NOMO-1 treated with DMSO at 0.1 percent for 48 hours (cell line): ENCODE data around the gene G0S2.

Experiments
- DNase-seq: peaks from one replicate; lab custom pipeline; 2025; ENCODE audit not compliant: unreplicated experiment; lab: John Stamatoyannopoulos, UW

Gene G0S2, protein sequence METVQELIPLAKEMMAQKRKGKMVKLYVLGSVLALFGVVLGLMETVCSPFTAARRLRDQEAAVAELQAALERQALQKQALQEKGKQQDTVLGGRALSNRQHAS

DNA sequence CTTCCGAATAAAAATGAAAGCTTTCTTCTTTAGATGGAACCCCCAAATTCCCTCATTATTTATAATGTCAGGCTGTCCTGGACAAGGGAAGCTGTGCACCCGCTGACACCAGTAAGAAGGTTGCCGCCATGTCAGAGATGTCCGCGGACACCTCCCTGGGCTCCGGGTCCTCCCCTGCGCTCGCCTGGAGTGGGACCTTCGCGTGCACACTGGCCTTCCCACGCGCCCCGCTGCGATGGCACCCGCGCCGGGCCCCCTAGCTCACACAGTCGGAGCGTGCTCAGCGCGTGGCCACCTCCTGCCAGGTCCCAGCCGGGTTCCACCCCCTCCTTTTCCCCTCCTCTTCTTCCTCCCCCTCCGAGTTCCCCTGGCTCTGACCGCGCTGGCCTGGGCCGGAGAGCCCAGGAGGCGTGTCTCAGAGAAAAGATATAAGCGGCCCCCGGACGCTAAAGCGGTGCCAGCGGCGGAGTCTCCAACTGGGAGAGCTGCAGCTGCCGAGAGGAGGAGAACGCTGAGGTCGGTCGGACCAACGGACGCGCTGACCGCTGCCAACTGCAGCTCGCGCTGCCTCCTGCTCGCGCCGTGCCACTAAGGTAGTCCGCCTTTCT lies at the start of gene G0S2:
Gene G0S2 (plus strand): TSS at position 456 of the 608 bp plus-strand sequence. CDS start 273 bp downstream, outside the sequence.
- peak; percentile 66 for DNase-seq

GRCh38 chr1:209625791-209626285 lies 49.4 kb upstream of the G0S2 start:
- DNase-seq, result no peak

DNA sequence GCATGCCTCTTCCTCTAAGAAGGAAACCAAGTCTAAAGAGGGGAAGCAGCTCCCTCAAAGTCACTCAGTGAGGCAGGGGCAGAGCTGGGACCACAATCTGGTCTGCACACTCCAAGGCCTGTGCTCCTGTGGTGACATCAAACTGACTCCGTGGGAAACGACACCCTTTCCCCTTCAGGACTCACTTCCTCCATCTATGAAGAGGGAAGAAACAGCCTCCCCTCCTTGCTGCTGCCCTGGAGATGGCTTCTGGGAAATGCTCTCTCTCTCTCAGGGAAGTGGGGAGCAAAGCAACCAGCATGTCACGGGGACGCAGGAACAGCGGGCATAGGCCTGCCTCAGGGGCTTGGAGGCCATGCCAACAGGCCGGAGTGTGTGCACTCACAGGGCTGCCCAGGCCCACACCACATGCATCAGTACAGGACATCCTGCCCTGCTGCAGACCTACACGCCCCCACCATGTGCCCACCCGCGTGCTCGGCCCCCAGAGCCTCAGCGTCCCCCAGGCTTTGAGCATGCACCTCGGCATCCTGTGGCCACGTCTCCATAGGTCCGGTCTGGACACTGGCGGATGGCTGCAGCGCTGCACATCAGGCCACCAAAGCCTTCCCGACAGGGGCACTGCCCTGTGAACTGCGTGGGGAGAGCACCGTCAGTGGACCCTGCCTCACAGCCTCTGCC lies 48.7 kb upstream of the G0S2 start:
- no peak for DNase-seq

DNA sequence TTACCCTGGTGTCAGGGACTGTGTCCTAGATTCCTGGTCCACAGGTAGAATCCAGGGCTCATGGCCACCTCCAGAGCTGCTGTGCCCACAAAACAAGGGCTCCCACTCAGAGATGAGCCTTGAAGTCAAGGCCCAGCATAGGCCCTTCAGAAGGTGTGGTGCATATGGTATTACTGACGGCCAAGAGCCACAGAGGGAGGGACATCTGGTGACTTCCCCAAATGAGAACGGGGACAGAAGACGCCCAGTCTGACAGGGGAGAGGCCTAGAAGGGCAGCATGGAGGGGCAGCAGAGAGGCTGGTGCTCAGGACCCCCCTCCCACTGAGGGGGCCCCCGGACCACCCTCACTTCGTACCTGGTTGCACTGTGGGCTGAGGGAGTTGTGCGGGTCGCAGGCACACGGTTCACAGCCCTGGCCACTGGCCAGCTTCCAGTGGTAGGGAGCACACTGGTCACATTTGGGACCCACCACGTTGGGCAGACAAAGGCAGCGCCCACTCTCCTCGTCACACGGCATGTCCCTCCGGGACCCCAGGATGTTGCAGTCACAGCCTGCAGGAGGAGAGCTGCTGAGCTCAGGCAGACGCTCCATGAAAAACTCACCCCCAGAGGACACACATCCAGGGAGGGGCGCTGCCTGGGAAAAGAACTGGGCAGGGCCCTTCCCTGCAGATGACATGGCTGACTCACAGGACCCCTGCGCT lies 48.0 kb upstream of the G0S2 start:
- peak; percentile 57 for DNase-seq

DNA sequence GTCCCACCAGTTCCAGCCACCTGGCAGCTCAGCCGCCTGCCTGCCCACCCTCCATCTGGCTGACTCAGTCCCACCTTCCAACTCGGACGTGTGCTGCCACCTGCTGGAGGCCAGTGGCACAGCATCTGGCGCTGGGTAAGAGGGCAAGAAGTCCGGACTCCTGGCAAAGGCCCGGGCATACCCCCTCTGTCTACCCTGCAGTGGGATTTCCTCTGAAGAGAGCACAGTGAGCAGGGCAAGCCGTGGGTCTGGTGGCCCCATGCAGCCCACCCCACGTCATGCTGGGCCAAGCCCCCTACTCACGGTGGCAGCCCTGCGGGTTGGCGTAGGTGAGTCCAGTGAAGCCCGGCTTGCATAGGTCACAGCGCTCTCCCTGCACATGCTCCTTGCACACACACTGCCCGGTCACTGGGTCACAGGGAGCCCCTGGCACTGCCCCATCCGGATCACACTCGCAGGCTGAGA lies 47.4 kb upstream of the G0S2 start:
- peak; percentile 47 for DNase-seq

GRCh38 chr1:209628618-209629299 lies 46.5 kb upstream of the G0S2 start:
- DNase-seq, result no peak

- DNase-seq, result no peak
Measured at GRCh38 chr1:209629621-209630382, 45.4 kb upstream of the G0S2 start.

DNA sequence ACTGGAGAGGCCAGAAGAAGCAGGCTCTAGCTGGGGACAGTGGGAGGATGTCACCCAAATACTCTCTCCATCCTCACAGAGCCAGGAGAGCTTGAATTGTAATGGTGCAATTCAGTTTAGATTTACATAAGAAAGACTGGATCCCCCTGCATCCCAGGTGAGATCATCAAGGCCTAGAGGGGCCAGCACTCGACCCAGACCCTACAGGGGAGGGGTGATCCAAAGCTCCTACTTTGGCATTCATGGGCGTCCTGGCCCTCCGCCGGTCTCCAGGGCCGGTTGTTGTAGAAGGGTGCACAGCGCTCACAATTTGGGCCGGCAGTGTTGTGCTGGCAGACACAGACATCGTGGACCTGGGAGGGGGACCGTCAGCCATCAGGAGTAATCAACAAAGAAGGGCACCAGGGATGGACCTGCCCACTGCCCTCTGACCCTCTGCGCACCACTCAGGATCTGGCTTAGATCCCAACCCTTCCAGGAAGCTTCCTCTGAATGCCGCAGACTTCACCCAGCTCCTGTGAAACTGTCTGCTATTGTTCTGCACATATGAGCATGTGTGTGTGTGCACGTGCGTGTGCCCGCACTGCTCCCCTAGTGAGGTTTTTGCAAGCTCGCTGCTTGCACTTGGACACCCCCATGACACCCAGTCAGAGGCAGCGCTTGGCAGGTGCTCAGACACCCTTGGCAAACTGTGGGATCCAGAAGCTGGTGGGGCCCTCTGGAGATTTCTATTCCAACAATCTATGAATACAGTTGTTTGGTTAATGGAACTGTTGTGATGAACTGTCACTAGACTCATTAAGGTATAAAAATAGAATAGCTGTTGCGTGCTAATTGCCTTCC lies 44.6 kb upstream of the G0S2 start:
- no peak for DNase-seq

DNA sequence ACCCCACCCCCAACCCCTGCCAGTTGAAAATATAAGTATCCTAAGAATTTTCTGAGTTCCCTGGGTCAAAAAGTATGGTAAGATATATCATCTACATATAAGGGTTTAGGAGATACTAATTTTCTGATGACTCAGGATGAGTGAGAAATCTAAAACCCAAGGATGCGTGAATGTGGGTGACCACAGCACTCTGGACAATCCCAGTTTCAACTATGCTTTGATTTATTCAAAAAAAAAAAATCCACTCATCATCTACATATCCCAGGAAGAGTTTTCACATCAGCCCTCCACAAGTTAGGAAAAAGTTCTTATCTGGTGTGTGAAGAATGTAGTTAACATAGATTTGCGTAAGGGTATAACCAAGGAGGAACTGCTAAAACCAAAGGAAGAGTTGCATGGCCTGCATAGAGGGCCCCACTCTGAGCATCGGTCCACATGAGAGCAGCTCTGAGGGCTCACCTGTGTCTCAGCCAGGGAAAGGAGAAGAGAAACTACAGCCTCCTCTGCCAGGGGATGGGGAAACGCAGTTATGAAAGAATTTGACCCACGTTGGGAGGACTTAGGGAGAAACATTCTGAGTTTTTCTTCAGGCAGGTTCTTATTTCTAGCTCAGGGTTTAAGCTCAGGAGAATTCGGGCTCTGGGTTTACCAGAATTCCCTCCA lies 41.7 kb upstream of the G0S2 start:
- DNase-seq, result peak; percentile 65

GRCh38 chr1:209634005-209634737 lies 41.0 kb upstream of the G0S2 start:
- DNase-seq, result no peak

GRCh38 chr1:209635850-209636249 lies 39.4 kb upstream of the G0S2 start:
- no peak for DNase-seq

GRCh38 chr1:209641832-209642172 lies 33.4 kb upstream of the G0S2 start:
- DNase-seq, result no peak

DNA sequence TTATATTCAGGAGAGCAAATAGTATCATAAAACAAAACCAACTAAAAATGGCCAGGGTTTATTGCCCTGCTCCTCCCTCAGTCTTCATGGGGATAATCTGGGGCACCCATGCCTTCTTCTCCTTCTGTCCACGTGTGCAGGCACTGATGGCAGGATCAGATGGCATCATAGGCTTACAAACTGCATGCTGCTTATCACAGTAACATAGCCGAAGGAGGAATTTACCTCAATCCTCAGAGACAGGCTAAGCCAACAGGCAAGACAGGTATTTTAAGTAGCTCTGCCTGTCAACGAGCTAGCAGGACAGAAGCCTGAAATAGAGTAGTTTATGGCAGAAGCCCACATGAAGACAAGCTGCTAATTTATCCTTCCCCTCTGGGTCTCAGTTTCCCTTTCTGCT lies 32.4 kb upstream of the G0S2 start:
- no peak for DNase-seq

DNA sequence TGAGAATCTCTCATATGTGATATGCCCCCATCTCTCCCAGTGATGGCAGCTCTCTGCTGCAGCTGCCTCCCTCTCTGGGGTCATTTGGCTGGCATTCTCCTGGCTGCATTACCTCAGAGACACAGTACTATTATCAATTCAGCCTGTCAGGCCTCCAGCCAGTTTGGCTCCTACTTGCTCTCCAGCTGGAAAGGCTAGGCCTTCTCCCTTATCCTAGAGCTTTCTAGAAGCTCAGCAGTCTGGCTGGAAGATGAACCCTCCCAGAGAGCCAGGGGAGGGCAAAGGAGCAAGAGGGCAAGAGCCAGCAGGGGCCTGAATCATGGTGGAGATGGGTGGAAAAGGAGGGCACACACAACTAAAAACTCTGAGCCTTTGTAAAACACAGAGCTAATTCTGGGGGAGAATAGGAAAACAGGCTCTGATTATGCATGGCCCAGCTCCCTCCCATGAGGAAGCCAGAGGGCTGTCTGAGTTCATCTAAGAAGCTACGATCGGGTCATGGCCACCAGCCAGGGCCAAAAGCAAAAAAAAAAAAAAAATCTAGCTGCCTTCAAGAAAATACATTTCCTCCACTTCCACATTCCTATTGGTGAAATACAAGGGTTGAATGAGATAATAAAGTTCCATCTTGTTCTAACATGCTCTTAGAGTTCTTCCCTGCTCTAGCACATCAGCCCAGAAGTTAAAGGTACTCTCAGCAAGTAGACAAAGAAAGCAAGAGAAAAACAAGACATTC lies 31.8 kb upstream of the G0S2 start:
- DNase-seq, result no peak

DNA sequence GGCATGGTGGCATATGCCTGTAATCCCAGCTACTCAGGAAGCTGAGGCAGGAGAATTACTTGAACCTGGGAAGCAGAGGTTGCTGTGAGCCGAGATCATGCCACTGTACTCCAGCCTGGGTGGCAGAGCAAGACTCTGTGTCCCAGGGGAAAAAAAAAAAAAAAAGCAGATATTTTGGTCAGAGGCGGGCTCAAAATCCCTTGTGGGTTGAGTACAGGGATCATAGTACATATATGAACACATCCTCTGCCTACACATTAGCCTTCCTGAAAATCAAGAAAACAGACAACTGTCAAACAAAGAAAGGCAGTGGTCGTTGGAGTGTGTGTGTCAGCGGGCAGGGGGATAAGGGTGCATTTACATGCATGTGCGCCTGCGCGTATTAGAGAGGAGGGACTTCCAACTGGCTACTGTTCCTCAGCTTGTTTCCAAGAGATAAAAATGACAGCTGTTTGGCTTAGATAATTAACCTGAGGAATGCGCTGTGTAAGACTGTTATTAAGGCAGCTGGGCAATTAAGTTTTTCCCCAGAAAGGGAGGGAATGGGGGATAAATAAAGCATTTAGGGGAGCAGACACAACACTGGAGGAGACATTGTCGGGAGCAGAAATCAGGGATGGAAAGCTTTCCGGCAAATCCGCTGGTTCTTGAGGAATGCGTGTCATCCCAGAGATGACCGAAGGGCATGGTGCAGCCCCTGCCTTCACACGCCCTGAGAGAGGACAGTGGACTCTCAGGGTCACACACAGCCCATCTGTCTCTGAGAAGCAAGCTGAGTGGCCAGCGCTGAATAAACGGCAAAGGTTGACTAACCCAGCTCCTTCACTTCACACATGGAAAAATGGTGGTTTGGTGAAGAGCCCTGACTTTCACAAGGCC lies 29.4 kb upstream of the G0S2 start:
- DNase-seq, result no peak

DNA sequence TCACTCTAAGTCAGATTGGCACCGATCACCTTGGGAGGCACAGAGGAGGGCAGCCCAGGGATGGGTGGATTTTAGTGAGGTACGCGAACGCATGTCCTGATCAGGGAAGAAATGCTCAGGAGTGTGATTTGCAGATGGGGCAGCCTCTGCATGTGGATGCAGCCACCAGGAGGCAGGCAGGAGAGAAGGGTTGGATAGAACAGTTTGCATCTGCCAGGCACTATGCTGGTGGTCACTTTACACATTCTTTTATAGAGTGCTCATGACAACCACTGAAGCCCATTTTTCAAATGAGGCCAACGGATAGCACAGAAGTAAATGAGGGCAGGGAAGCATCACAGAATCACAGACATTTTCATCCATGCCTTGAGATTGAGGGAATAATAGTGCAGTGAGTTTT lies 28.7 kb upstream of the G0S2 start:
- DNase-seq, result no peak

DNA sequence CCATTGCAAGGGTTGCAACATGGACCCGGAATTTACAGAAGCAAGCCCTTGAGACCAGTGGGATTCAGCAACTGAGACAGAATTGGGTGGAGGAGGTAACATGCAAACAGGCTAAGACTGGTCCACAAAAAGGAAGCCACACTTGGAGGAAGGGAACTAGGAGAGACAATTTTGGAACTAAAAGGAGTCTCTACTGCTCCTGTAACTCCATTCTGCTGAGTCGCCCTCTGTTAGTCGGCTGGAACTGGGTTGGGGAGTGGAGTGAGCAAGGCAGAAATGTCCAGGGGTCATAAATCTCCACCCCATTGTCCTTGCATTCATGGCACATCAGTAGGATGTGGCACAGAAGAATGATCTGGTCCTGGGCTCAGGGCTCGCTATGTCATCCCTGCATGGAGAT lies 28.1 kb upstream of the G0S2 start:
- DNase-seq, result no peak
